Naive thymus-derived CD8-positive, alpha-beta T cell (primary cell): ENCODE data around the gene RALGPS1. TPM values are rescaled to one million over a fixed set of nuclear protein-coding genes. Genes with fewer than 3 reads are reported as not detected.

ENCODE experiments used
- ATAC-seq, 2 donors: fragments of 150-1000 bp; cut with Tn5 transposase in 1 of 2; sonication (Bioruptor Pico), chemical (Tn5 transposase) in 1 of 2; 1 replicate in 1 of 2; 2 replicates in 1 of 2; pipeline ENCODE4 v1.10.0; 2021; ENCODE audit warnings: mild to moderate bottlenecking in 2 of 2, moderate library complexity in 2 of 2
- POLR2A ChIA-PET: fragments of 350-600 bp; sonication (Branson Sonifier 250); formaldehyde crosslinking; loops from one replicate; lab custom pipeline; 2021; ENCODE audit warnings: antibody characterized with exemption; lab: Charles Lee
- DNase-seq, 10 donors: peaks; one replicate each; pipeline versions ENCODE4 v3.0.0 to v3.0.0-alpha.2; 2020 to 2022
- H3K27ac Mint-ChIP-seq, 10 donors: one replicate each; pipeline ENCODE4 v1.8.0; 2020 to 2022; ENCODE audit warnings: mild to moderate bottlenecking in 10 of 10, mixed read lengths in 10 of 10, moderate library complexity in 4 of 10, inconsistent platforms in 1 of 10
- H3K27me3 Mint-ChIP-seq, 5 donors: one replicate each; pipeline ENCODE4 v1.8.0; 2021 to 2022; ENCODE audit warnings: mixed read lengths in 5 of 5
- H3K36me3 Mint-ChIP-seq, 3 donors: one replicate each; pipeline ENCODE4 v1.8.0; 2020 to 2022; ENCODE audit warnings: mixed read lengths in 3 of 3, mild to moderate bottlenecking in 2 of 3, inconsistent platforms in 1 of 3
- H3K4me1 Mint-ChIP-seq, 4 donors: one replicate each; pipeline ENCODE4 v1.8.0; 2021 to 2022; ENCODE audit warnings: mixed read lengths in 4 of 4
- H3K4me3 Mint-ChIP-seq, 10 donors: one replicate each; pipeline ENCODE4 v1.8.0; 2020 to 2022; ENCODE audit warnings: mild to moderate bottlenecking in 10 of 10, mixed read lengths in 10 of 10, moderate library complexity in 6 of 10, inconsistent platforms in 1 of 10
- H3K9me3 Mint-ChIP-seq, 9 donors: one replicate each; pipeline ENCODE4 v1.8.0; 2020 to 2022; ENCODE audit warnings: mixed read lengths in 9 of 9, mild to moderate bottlenecking in 3 of 9, inconsistent platforms in 1 of 9, moderate library complexity in 1 of 9
- polyA plus RNA-seq, 3 donors: library from polyadenylated mRNA; unstranded; fragments of 300-500 nt; fragmentation: Illumina TruSeq; gene quantifications; one replicate each; pipeline ENCODE4 v1.2.3, GENCODE V29; 2021
- total RNA-seq, 8 experiments: library from RNA in 2 of 8; stranded (reverse) in 2 of 8; gene quantifications; one replicate each; pipeline ENCODE4 v1.2.3 and lab custom pipeline; 2021 to 2026

RALGPS1 gene
- total and polyA plus RNA-seq, 5 experiments from 2014 or later: 0.83 to 6.4 (median 1.8) TPM

DNA sequence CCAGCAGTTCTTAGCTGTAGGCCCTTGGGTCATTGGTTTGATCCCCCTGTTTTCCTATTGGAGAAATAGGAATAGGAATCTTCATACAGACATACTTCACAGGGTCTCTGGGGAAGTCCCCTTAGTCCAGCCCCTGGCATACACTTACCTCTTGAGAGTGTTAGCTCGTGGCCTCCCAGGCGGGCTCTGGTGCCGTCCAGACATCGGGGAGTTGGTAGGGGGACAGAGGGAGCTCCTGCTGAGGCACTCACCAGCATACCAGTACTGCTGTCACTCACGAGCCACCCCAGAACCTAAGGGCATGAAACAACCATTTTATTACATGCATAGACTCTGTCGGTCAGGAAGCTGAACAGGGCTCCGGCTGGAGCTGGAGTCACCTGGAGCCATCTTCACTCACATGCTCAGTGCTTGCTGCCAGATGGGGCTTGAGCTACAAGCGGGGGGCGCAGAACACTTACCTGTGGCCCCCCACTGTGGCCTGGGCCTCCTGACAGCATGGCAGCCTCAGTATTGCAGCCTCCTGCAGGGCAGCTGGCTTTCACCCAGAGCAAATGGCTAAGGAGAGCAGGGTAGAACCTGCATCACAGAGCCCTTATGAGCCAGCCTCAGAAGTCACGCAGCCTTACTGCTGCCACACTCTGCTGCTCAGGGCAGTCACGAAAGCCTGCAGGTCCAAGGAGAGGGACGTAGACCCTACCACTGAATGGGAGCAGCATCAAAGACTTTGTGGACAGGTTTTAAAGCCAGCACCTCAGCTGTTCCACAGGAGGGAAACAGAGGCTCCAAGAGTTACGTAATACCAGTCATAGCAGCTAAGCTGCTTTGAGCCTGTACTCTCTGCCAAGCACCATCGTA, 266.1 kb downstream of the RALGPS1 start:
- ATAC-seq (no peak), DNase-seq (no peak)
- H3K9me3 Mint-ChIP-seq: no peaks in the 10 kb centered on the region
- POLR2A ChIA-PET: interaction anchor here (0.6 kb wide), 1 partner anchor 366 kb away, joined by 3 read pairs; no protein-coding TSS in a partner anchor
- no peak overlapping the region for H3K27ac Mint-ChIP-seq
- H3K4me3 Mint-ChIP-seq: no peak overlapping the region
- peaks cover 0 to 24% (median 19%) of the 10 kb centered on the region in 3 donors for H3K36me3 Mint-ChIP-seq
- peaks cover 0 to 1% (median 0%) of the 10 kb centered on the region in 5 donors for H3K27me3 Mint-ChIP-seq
- no peaks in the 10 kb centered on the region for H3K4me1 Mint-ChIP-seq

DNA sequence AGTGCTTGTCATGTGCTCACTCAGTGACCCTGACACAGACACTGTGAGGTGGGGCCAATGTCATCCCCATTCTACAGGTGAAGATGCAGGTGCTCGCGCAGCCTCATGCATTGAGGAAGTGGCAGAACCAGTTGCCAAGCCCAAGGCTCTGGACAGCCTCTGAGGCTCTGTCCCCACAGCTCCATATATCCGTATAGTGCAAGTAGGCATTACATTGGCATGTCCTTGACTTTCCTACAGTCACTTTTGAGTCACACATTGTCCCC, 266.7 kb downstream of the RALGPS1 start:
- ATAC-seq (no peak), DNase-seq (no peak)
- POLR2A ChIA-PET: no interaction called here
- Mint-ChIP-seq H3K27me3 (peaks cover 0 to 1% (median 0%) of the 10 kb centered on the region in 5 donors), H3K9me3 (no peaks in the 10 kb centered on the region), H3K36me3 (peaks cover 0 to 18% (median 17%) of the 10 kb centered on the region in 3 donors), H3K4me3 (no peak overlapping the region), H3K4me1 (no peaks in the 10 kb centered on the region), H3K27ac (no peak overlapping the region)

DNA sequence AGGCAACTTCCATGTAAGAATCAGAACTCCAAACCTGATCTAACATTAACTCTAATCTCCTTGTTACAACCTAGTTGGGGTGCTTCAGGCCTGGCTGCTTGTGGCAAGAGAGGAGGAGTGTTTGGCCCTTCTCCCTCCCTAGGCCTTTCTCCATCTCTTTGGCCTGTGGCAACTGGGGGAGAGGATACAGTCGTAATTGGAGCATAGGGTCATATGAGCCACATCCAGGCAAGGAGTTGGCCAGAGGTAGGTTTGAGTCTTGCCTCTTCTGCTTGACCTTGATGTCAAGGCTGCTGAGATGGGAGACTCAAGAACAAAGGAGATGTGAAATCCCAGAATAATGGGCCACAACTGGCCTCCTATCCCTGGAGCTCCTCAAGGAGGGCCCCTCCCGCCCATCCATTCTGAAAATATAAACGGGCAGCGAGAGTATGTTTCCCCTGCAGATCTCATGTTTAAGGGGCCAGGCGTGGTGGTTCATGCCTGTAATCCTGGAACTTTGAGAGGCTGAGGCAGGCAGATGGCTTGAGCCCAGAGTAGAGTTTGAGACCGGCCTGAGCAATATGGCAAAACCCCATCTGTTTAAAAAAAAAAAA, 267.1 kb downstream of the RALGPS1 start:
- POLR2A ChIA-PET: no interaction called here
- no peak for ATAC-seq
- Mint-ChIP-seq H3K4me1 (peaks cover 0 to 3% (median 0%) of the 10 kb centered on the region in 4 donors), H3K27me3 (peaks cover 0 to 1% (median 0%) of the 10 kb centered on the region in 5 donors), H3K4me3 (no peak overlapping the region), H3K9me3 (no peaks in the 10 kb centered on the region), H3K27ac (no peak overlapping the region), H3K36me3 (peaks cover 0 to 18% (median 17%) of the 10 kb centered on the region in 3 donors)
- DNase-seq: no peak

DNA sequence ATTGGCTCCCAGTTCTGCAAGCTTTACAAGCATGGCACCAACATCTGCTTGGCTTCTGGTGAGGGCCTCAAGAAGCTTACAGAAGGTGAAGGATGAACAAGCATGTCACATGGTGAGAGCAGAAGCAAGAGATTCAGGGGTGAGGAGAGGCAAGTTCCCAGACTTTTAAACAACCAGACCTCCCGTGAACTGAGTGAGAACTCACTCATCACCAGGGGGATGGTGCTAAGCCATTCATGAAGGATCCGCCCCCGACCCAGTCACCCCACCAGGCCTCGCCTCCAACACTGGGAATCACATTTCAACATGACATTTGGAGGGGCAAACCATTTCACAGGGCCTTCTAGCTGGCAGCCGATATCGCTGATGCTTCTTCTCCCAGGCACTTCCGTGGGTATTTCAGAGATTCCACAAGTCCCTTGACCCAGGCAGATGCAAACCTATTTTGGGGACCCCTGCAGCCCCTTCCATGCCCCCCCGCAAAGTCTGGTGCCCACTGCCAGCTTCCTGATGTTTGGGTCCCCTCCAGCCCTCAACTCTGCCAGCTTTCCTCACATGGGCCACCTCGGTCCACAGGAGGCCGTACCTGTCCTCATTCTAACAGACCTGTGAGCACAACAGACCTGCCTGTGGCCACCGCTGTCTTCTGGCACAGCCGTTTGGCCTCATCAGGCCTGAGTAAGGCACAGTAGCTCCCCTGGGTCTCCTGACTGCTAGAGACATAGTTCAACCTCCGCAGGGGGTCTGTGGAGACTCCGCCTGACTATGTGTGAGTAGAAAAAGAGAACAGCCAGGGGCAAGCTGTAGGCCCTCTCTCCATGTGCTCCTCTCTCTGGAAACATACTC, 268.5 kb downstream of the RALGPS1 start:
- no peak for ATAC-seq
- POLR2A ChIA-PET: no interaction called here
- peaks cover 0 to 3% (median 0%) of the 10 kb centered on the region in 4 donors for H3K4me1 Mint-ChIP-seq
- H3K4me3 Mint-ChIP-seq: no peak overlapping the region
- H3K27ac Mint-ChIP-seq: no peak overlapping the region
- H3K36me3 Mint-ChIP-seq: peaks cover 0 to 18% (median 15%) of the 10 kb centered on the region in 3 donors
- H3K27me3 Mint-ChIP-seq: no peaks in the 10 kb centered on the region
- no peaks in the 10 kb centered on the region for H3K9me3 Mint-ChIP-seq
- DNase-seq: no peak

DNA sequence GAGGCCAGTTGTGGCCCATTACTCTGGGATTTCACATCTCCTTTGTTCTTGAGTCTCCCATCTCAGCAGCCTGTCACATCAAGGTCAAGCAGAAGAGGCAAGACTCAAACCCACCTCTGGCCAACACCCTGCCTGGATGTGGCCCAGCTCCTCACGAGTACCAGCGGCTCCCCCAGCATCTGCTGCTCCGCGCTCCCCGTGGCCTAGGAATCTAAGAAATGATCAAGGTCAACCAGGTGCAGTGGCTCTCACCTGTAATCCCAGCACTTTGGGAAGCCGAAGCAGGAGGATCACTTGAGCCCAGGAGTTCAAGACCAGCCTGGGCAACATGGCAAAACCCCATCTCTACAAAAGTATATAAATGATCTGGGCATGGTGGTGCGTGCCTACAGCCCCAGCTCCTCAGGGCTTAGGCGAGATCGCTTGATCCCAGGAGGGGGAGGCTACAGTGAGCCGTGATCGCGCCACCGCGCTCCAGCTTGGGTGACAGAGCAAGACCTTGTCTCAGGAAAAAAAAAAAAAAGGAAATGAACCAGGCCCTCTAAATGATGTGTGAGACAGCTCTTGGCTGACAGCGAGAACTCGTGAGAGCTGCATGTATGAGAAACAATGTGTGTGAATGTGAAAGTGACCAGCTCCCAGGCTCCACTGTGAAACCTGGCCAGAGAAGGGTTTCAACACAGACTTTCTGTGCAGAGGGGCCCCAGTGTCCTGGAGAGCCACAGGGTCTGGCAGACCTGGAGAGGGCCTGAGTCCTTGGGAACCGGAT, 269.4 kb downstream of the RALGPS1 start:
- H3K4me3 Mint-ChIP-seq: peak overlapping the region in 1 of 10 donors; percentile 12
- no peaks in the 10 kb centered on the region for H3K27me3 Mint-ChIP-seq
- H3K27ac Mint-ChIP-seq: peak overlapping the region in 1 of 10 donors; percentile 40
- peaks cover 0 to 3% (median 0%) of the 10 kb centered on the region in 4 donors for H3K4me1 Mint-ChIP-seq
- POLR2A ChIA-PET: no interaction called here
- DNase-seq (no peak), ATAC-seq (no peak)
- peaks cover 0 to 18% (median 15%) of the 10 kb centered on the region in 3 donors for H3K36me3 Mint-ChIP-seq
- no peaks in the 10 kb centered on the region for H3K9me3 Mint-ChIP-seq

DNA sequence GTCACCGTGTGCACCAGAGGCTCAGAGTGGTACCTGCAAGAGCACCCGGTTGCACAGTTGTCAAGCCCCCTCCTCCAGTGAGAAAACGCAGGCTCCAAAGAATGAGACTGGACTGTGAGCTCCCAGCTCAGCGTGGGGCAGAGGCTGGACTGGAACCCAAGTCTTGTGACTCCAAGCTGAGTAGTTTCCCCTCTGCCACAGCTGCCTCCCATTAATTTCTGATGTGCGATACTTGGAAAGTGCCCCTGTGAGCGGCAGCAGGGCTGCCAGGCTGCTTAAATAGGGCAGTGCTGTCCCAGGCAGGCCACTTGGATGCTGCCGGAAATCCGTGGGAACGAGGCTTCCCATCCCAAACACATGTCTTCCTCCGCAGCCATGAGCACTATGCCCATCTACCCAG, 270.1 kb downstream of the RALGPS1 start:
- Mint-ChIP-seq H3K4me1 (peaks cover 0 to 3% (median 0%) of the 10 kb centered on the region in 4 donors), H3K9me3 (no peaks in the 10 kb centered on the region), H3K4me3 (no peak overlapping the region), H3K36me3 (peaks cover 0 to 18% (median 15%) of the 10 kb centered on the region in 3 donors), H3K27me3 (no peaks in the 10 kb centered on the region), H3K27ac (no peak overlapping the region)
- ATAC-seq (no peak), DNase-seq (no peak)
- POLR2A ChIA-PET: no interaction called here

DNA sequence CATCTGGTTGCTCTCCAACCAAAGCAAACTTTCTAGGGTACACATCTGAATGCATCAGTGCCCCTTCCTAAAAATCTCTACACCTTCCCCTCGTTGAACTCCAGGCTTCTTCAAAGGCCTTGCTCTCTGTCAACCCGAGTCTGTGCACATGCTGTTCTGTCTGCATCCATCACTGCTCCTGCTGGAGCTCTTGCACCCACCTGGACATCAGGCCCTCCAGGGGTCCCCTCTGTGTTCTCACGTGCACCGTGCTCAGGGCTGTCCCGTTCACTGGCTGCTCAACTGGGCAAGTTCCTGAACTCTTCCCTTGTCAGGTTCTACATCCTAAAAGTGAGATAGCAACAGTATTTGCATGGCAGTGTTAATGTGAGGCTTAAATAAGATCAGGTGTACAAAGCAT, 270.6 kb downstream of the RALGPS1 start:
- no peak for ATAC-seq
- Mint-ChIP-seq H3K9me3 (no peaks in the 10 kb centered on the region), H3K27ac (peak overlapping the region in 1 of 10 donors; percentile 26), H3K36me3 (peaks cover 0 to 18% (median 15%) of the 10 kb centered on the region in 3 donors), H3K4me3 (no peak overlapping the region), H3K4me1 (peaks cover 0 to 3% (median 0%) of the 10 kb centered on the region in 4 donors), H3K27me3 (no peaks in the 10 kb centered on the region)
- POLR2A ChIA-PET: no interaction called here
- no peak for DNase-seq

DNA sequence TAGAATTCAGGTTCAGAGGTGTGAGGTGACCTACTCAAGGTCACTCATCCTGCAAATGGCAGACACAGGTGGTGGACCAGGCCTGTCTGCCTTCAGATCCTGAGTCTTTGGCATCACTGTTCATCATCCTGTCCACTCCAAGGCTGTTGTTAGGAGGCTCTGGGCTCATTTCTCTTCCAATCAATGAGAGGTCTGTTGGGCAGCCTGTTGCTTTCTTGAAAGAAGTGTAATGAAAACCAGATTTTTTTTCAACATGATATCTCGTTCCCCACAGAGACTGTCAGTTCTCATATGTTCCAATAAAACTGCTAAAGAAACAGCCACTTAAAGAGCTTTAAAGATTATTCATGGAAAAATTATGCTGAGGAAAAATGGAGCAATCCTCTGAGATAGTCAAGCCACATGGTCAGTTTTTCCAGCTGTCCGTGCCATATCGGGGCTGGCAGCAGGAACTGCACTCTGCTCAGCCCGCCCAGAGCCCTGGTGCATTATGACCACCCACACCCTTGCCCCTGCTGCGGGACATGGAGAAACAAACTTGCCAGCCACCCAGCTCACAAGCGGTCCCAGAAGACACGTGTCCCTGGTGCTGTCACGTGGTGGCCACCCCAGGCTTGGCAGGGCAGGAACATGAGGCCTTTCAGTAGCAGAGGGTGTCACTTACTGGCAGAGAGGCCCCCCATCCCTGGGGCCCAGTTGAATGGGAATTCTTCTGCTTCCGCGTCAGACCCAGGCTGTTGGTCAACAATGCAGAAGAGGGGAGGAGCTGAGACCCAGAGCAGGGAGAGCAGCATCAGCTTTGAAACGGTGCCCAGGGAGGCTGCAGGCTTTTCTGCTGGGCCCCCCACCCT, 271.6 kb downstream of the RALGPS1 start:
- DNase-seq: no peak
- no peak overlapping the region for H3K4me3 Mint-ChIP-seq

DNA sequence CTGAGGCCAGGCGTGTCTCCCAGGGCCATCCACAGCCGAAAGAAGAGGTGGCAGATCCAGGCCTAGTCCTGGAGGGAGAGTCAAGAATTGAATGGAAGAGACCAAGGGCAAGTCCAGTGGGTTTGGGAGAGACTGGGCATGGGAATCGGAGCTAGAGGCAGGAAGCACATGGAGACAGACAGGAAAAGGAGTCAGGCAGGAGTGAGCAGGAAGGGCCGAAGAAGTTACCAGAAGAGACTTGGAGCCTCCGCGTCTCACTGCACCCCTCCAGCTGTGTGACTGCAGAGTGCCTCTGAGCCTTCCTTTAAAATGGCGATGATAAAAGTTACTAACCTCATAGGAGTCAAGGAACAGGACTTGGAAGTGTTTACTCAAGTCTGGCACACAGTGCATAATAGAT, 272.2 kb downstream of the RALGPS1 start:
- POLR2A ChIA-PET: no interaction called here
- Mint-ChIP-seq H3K27me3 (peaks cover 0 to 4% (median 0%) of the 10 kb centered on the region in 5 donors), H3K36me3 (peaks cover 0 to 18% (median 15%) of the 10 kb centered on the region in 3 donors), H3K4me3 (no peak overlapping the region), H3K9me3 (no peaks in the 10 kb centered on the region), H3K27ac (no peak overlapping the region), H3K4me1 (peaks cover 0 to 5% (median 0%) of the 10 kb centered on the region in 4 donors)
- DNase-seq: no peak
- no peak for ATAC-seq

More for the DNA sequence above, 271.6 kb downstream of the RALGPS1 start:
- Mint-ChIP-seq H3K4me1 (peaks cover 0 to 3% (median 0%) of the 10 kb centered on the region in 4 donors), H3K27ac (no peak overlapping the region), H3K27me3 (no peaks in the 10 kb centered on the region), H3K9me3 (no peaks in the 10 kb centered on the region), H3K36me3 (peaks cover 0 to 18% (median 15%) of the 10 kb centered on the region in 3 donors)
- POLR2A ChIA-PET: interaction anchor here (0.6 kb wide), 1 partner anchor 66 kb away, joined by 4 read pairs; no protein-coding TSS in a partner anchor
- no peak for ATAC-seq

DNA sequence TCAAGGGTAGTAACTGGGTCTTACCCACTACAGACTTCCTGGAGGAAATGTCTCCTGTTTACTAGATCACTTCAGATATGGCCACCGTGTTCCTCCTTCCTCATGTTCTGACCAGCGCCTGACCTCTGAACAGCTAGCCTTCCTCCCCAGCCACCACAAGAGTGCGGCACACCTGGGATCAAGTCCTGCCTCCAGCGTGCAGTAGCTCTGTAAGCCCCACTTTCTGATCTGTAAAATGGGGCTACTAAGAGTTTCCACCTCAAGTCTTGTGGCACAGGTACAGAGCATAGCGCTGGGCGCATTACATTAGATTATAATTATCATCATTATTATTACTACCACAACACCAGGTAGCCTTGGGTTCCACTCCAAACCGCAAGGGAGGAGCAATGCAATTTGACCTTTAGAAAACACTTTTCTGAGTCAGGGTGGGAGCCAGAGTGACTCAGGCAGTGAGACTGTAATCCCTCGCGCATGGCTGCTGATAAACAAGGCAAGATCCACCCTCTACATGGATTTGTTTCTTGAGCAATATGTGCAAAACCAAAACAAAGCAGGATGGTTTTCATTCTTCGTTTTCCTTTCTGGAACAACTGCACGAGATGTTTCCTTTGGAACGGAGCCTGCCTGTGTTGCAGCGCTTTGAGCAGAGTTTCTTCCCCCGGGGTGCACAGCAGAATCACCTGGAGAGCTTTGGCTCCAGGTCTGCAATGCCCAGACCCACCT, 272.8 kb downstream of the RALGPS1 start:
- Mint-ChIP-seq H3K4me1 (peaks cover 0 to 5% (median 0%) of the 10 kb centered on the region in 4 donors), H3K36me3 (peaks cover 0 to 18% (median 15%) of the 10 kb centered on the region in 3 donors), H3K27me3 (peaks cover 0 to 10% (median 0%) of the 10 kb centered on the region in 5 donors), H3K4me3 (no peak overlapping the region), H3K27ac (no peak overlapping the region), H3K9me3 (no peaks in the 10 kb centered on the region)
- ATAC-seq (no peak), DNase-seq (no peak)
- POLR2A ChIA-PET: interaction anchor here (0.7 kb wide), 1 partner anchor 63 kb away, joined by 5 read pairs; no protein-coding TSS in a partner anchor

DNA sequence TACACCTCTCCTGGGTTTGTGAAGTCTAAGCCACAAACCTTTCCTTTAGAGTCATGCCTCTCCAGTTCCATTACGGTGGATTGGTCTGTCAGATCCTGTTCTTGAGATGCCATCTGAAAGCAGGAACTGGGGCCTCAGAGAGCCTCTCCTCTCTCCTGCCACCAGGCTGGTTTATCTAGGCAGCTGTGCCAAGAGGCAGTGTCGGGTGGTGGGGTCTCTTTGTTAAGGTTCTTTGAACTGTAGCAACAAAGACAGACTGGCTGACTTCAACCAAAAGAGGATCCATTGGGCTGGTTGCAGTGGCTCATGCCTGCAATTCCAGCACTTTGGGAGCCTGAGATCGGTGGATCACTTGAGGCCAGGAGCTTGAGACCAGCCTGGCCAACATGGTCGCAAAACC, 273.8 kb downstream of the RALGPS1 start:
- no peak overlapping the region for H3K4me3 Mint-ChIP-seq
- H3K27ac Mint-ChIP-seq: no peak overlapping the region
- H3K36me3 Mint-ChIP-seq: peaks cover 0 to 16% (median 15%) of the 10 kb centered on the region in 3 donors
- DNase-seq: no peak
- ATAC-seq: no peak
- POLR2A ChIA-PET: no interaction called here
- H3K9me3 Mint-ChIP-seq: no peaks in the 10 kb centered on the region
- peaks cover 0 to 8% (median 0%) of the 10 kb centered on the region in 4 donors for H3K4me1 Mint-ChIP-seq
- peaks cover 0 to 14% (median 6%) of the 10 kb centered on the region in 5 donors for H3K27me3 Mint-ChIP-seq
